Kidney epithelial cell (primary cell): Measurements from ENCODE around the gene STIL. TPM values are rescaled to one million over a fixed set of nuclear protein-coding genes. Genes with fewer than 3 reads are reported as not detected.

ENCODE experiments used
- DNase-seq: peaks from one replicate; pipeline ENCODE4 v3.0.0-alpha.2; 2010; ENCODE audit warnings: low read depth
- H3K27me3 ChIP-seq: 2 replicates; pipeline ENCODE4 v1.6.0; 2011; ENCODE audit warnings: low read length; ENCODE audit not compliant: control insufficient read depth, insufficient read depth
- H3K36me3 ChIP-seq: 2 replicates; pipeline ENCODE4 v1.5.1; 2011; ENCODE audit warnings: low read length; ENCODE audit not compliant: control insufficient read depth, insufficient read depth
- H3K4me3 ChIP-seq: 2 replicates; pipeline ENCODE4 v1.5.1; 2011; ENCODE audit warnings: low read depth, mild to moderate bottlenecking, control low read depth, low read length
- total RNA-seq: library from RNA; depleted of rRNA; stranded (reverse); fragments of >200 nt; gene quantifications from 2 replicates; pipeline ENCODE4 v1.2.3, GENCODE V29; 2015
- TF ChIP-seq, protein P1 (sequence below): IDR thresholded peaks from 2 replicates; pipeline ENCODE4 v1.5.1; 2011; ENCODE audit warnings: mild to moderate bottlenecking, moderate library complexity, low read length, control low read depth, inconsistent platforms; ENCODE audit not compliant: insufficient read depth, poor library complexity, severe bottlenecking

The STIL gene
- total RNA-seq, 1 donor from 2014 or later = 5.5 TPM

DNA sequence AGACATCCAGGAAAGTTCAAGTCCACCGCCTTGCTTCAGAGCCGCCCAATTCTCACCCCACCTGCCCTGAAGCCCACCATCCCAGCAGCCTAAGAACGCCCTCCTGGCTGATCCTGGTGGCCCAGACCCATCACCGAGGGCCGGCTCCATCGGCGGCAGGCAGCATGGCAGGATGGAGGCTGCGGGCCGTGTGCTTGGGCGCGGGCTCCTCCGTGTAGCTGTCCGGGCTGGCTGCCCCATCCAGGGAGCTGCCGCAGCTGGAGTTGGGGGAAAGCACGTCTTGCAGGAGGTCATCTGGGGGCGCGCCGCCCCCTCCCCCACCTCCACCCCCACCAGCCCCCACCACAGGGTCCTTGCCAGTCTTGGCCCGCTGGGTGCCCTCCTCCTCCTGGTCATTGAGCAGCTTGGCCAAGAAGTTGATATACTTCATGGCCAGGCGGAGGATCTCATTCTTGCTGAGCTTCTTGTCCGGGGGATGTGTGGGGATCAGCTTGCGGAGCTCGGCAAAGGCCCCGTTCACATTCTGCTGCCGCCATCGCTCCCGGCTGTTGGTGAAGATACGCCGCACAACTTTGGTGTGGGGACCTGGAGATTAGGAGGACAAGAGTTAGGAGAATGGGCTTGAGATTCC is 94.2 kb downstream of the STIL start:
- H3K4me3 ChIP-seq = no peak overlapping the region
- H3K27me3 ChIP-seq = peaks cover 15% of the 10 kb centered on the region
- DNase-seq = no peak
- TF ChIP-seq, protein P1, sequence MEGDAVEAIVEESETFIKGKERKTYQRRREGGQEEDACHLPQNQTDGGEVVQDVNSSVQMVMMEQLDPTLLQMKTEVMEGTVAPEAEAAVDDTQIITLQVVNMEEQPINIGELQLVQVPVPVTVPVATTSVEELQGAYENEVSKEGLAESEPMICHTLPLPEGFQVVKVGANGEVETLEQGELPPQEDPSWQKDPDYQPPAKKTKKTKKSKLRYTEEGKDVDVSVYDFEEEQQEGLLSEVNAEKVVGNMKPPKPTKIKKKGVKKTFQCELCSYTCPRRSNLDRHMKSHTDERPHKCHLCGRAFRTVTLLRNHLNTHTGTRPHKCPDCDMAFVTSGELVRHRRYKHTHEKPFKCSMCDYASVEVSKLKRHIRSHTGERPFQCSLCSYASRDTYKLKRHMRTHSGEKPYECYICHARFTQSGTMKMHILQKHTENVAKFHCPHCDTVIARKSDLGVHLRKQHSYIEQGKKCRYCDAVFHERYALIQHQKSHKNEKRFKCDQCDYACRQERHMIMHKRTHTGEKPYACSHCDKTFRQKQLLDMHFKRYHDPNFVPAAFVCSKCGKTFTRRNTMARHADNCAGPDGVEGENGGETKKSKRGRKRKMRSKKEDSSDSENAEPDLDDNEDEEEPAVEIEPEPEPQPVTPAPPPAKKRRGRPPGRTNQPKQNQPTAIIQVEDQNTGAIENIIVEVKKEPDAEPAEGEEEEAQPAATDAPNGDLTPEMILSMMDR = no peak
- no peaks in the 10 kb centered on the region for H3K36me3 ChIP-seq

DNA sequence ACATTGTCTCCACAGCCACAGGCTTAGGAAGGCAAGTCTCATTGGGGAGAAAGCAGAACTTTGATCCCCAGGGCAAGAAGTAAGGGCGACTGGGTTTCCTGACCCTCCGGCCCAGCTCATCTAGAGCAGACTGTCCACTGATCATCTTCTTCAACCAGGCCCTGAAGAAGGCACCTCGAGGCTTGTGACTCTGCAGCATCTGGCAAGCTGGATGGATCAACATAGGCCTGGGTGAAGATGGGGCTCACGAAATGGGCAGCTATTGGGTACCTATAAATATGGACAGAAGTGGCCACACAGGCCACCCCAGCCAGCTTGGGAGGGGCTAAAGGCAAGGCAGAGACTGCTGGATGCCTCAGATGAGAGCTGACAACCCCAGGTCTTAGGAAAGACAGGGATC is 94.9 kb downstream of the STIL start:
- no peak for DNase-seq
- Histone ChIP-seq H3K4me3 (no peak overlapping the region), H3K36me3 (no peaks in the 10 kb centered on the region), H3K27me3 (peaks cover 8% of the 10 kb centered on the region)
- TF ChIP-seq, protein P1 = no peak

DNA sequence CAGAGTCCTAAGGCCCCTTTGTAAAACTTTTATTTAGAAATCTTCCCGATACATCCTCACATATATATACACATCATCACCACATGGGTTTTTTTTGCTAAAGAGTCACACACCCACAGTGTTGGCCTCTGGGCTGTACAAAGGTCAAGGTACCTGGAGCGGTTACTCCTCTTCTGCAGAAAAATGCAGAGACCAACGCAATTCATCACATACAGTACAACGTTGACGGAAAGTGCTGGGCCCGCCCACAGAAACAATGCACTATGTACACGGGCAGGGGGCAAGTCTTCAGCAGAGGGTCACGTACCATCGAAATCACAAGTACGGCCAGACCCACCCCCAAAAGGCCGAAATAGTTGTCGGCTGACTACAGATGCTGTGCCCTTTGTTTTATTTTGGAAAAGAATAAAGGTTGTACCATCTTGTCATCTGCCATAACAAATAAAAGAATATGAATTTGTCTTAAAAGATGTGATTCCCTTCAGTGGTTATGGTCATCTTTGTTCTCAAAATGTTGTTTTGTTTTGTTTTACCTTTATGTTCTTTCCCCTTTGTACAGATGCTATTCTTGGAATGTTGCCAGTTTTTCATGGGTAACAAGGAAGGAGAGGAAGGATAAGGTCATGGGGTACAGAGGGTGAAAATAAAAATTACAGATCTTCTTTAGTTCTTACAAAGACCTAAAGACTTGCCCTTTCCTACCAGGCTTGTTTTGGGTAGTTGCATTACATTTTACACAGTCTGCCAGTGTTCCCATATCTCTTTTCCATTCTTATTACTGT is 97.5 kb downstream of the STIL start:
- no peaks in the 10 kb centered on the region for H3K36me3 ChIP-seq
- H3K4me3 ChIP-seq = no peak overlapping the region
- no peak for DNase-seq
- H3K27me3 ChIP-seq = no peaks in the 10 kb centered on the region
- TF ChIP-seq, protein P1 = no peak

DNA sequence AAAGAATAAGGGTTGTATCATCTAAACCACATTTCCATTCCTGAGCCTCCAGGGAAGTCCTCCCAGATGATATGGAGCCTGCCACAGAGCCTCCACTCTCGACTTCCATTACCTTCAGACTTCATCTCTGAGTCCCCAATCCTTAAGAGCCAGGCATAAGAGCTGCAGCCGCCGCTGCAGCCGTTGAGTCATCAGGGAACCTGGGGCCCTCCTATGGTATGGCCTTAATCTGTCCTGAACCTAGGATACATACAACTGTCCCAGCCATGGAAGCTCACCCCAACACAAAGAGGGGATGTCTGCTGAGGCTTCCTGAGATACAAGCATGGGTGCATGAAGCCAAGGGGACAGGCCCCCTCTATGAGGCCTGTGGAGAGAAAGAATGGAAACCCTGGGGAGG is 98.2 kb downstream of the STIL start:
- no peaks in the 10 kb centered on the region for H3K36me3 ChIP-seq
- no peak overlapping the region for H3K4me3 ChIP-seq
- no peaks in the 10 kb centered on the region for H3K27me3 ChIP-seq
- TF ChIP-seq, protein P1 = no peak
- DNase-seq = no peak

DNA sequence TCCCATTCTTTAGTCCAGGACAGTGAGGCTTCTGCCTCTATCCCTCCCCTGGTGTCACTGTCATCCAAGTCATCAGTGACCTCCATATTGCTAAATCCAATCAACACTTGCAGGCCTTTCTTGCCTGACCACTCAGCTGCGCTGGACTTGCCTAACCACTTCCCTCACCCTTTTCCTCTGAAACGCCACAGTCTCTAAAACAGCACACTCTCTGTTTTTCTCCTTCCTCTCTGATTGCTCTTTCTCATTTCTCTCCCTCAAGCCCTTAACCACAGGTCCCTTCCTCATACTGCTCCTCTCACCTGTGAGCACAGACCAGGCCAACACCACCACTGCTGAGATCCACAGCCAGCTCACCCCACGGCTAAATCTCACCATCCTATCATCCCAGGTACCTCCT is 99.4 kb downstream of the STIL start:
- H3K27me3 ChIP-seq = no peaks in the 10 kb centered on the region
- no peaks in the 10 kb centered on the region for H3K36me3 ChIP-seq
- no peak for DNase-seq
- H3K4me3 ChIP-seq = no peak overlapping the region
- TF ChIP-seq, protein P1 = no peak
